Globus pallidus (tissue), 1 donor: Measurements from ENCODE around the gene EXD2.
A peak's percentile ranks its signal among the peaks of the same experiment; 100 is the strongest.
"Not testable (repeated sequence)": the region's sequence is repeated elsewhere in the genome, so short reads cannot be mapped to it uniquely, and the experiment has no call there.

ENCODE experiments used
- DNase-seq: peaks from one replicate; pipeline ENCODE4 v3.0.0-alpha.2; 2015; ENCODE audit warnings: low spot score

EXD2 gene

DNA sequence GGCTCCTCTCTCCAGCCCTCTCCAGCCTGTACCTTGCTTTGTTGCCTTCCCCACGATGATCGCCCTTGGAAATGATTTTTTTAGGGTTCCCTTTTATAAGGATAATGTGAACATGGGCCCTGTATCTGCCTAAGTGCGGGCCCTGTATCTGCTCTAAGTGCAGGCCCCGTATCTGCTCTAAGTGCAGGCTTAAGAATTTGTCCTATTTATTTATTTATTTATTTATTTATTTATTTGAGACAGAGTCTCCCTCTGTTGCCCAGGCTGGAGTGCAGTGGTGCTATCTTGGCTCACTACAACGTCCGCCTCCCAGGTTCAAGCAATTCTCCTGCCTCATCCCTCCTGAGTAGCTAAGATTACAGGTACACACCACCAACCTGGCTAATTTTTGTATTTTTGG is 91.2 kb downstream of the EXD2 start:
- no peak for DNase-seq

DNA sequence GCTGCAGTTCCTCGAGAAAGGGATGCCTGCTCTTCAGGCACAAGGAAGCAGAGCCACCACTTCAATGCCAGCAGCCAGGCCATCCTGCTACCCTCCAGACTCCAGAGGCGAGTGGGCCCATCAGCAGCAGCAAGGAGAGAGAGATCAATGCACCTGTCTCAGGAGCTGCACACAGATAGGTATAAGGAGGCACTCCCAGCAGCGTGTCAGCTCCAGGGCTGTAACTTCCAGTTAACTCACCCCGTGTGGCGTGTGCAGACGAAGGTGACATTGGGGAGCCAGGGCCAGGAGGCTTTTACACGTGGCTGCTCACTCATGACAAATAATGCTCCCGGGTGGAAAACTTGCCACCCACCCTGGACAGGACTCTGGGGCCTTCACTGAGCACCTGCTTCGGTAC is 92.9 kb downstream of the EXD2 start:
- no peak for DNase-seq

DNA sequence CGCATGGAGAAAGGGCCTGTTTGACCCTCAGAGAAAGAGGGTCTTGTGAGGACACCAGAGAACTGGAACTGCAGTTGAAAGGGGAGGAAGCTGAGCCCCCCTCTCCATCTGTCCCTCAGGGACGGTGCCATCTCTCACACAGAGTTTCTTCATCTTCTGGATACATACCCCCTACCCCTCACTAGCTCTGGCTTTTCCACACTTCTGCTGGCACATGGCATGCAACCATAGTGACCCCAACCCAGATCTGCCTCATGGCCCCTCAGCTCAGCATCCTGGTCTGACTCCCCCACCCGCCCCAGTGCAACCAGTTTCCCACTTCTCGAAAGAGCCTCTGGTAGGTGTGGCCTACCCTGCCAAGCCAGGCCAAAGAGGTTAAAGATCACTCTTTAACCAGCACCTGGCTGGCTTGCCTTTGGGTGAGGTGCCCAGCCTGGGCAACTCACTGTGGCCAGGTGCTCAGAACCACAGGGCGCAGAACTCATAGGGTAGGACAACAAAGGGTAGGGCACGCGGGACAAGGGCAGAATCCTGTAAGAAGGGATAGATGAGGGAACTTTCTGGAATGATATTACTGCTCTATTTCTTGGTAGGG is 94.5 kb downstream of the EXD2 start:
- no peak for DNase-seq

DNA sequence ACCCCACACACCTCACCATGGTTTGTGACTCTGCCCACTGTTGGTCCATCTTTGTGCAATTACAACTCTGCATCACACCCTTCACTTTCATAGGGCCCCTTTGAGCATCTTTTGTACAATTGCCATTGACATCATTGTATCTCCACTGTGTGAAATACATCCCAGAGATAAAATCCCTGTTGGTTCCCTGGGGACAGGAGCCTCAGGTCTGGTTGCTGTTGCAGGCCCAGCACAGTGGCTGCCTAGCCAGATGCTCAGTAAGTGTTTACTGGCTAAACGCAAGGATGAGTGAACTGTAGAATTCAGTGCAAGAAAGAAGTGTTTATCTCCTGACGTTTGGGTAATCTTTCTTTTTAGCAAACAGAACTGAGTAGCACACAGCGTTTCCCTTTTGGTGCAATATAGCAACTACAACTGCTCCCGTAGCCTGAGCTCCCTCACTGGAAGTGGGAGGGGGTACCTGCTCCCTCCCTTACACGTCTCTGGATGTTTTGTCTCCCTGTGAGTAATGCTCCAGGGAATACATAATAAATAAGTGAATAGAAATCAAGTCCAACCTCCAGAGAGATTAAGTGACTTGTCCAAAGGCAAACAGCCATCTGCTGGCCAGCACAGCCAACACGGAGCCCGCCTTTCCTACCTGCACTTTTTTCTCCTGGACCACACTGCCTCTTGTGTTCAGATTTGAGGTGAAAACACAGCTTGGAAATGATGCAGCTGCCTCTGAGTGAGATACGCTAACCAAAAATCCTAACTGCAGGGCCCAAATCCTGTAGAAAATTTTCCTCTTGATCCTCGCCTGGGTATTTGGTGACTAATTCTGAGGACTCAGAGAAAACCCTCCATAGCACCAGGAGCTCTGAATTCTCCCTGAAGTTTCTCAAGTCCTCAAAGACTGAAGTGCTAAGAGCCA is 96.1 kb downstream of the EXD2 start:
- no peak for DNase-seq

DNA sequence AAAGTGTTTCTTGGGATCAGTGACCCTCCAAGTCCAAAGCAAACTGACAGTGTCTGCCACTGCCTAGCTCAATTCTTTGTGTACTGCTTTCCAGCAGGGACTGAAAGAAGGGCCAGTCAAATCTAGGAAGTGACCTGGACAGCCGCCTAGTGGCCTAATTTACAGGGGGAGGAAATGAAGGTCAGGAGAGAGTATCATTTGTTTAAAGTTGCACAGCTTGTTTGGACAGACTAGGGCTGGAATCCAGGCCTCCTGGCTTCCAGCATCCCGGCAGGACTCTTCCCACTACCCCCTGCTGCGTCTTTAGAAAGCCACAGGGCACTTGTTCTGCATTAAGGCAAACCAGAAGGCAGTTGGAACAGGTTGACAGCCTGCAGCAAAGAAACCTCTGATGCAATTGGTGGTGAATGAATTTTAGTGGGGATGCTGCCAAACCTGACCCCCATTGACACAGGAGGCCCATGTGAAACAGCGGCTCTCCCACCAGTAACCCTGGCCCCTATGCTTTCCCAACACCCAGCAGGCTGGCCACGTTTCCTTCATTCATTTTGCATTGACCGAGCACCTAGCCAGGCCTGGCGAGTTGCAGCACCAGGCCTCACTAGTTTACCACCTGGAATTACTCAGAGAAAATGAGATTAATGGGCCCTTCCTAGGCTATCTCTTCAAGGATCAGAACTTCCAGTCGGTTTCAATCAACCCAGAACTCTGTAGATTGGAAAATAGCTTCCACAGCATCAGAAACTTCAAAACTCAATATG is 96.9 kb downstream of the EXD2 start:
- peak; percentile 38 for DNase-seq

DNA sequence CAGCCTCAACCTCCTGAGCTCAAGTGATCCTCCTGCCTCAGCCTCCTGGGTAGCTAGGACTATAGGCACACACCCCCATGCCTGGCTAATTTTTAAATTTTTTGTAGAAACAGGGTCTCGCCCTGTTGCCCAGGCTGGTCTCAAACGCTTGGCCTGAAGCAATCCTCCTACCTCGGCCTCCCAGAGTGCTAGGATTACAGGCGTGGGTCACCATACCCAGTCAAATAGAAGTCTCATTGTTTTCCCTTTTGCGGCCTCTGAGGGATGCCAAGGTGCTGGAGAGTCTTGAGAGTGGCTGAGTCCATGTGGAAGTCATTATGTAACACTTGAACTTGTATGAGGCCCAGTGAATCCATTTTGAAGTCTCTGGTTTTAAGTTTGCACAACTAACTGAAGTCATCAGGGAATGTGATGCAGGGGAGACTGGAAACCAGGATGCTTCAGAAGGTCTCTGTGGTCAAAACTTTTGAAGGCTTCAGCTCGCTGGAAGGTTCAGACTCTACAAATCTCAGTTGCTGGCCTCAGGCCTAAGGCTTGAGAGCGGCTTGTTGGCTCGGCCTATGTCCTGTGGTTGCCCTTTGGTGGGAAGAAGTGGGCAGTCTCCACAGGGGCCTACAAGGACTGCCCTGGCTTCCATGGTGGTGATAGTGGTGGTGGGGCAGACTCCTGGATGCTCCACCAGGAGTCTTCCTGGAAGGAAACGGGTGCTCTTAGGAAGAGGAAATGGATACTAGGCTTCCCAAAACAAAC is 97.8 kb downstream of the EXD2 start:
- DNase-seq, result no peak

DNA sequence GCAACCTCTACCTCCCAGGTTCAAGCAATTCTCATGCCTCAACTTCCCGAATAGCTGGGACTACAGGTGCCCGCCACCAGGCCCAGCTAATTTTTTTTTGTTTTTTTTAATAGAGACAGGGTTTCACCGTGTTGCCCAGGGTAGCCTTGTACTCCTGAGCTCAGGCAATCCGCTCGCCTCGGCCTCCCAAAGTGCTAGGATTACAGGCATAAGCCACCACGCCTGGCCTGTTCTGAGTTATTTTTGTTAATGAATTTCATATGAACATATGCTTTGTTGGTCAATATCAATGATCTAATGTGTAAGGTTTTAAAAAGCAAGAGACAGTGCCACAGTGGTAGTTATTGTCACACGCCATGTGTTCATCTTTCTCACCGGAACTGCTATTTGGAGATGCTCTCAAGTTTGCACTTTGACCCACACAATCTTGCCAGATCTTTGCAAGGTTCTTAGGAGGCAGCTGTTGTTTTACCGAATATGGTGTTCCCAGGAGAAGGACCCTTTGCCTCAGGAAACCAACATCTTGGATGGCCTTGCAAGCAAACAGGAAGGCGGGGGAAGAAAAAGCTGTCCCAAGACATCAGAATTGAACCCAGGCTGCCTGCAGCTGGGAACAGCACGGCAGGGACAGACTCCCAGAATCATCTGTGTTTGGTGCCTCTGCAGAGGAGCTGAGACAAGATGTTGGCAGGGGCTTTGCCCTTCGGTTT is 98.7 kb downstream of the EXD2 start:
- DNase-seq, result no peak

DNA sequence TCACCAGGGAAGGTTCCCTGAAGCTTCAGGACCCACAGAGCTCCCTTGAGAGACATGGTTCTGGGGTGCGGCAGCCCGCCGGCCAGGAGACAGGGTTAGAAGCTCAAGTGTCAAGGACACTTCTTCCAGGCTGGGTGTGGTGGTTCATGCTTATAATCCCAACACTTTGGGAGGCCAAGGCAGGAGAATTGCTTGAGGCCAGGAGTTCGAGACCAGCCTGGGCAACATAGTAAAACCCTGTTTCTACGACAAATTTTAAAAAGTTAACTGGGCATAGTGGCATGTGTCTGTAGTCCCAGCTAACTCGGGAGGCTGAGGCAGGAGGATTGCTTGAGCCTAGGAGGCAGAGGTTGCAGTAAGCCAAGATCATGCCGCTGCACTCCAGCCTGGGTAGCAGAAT is 99.6 kb downstream of the EXD2 start:
- not testable (repeated sequence) for DNase-seq

DNA sequence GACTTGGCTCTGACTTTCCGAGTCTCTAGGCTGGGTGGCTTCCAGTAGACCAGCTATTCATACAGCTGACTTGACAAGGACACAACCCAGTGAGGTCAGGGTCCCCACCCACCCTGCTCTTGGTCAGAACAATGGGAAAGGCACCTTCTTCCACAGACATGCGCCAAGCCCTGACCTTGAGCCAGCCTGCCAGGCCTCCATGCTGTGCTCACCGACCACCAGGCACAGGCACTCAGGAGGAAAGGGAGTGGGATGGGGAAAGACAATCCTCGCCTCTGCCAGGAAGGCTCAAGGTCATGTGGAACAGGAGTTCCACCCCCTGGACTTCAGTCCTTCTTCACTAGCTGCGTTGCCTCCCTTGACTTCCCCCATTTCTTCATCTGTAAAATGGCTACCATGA is 100.1 kb downstream of the EXD2 start:
- no peak for DNase-seq

DNA sequence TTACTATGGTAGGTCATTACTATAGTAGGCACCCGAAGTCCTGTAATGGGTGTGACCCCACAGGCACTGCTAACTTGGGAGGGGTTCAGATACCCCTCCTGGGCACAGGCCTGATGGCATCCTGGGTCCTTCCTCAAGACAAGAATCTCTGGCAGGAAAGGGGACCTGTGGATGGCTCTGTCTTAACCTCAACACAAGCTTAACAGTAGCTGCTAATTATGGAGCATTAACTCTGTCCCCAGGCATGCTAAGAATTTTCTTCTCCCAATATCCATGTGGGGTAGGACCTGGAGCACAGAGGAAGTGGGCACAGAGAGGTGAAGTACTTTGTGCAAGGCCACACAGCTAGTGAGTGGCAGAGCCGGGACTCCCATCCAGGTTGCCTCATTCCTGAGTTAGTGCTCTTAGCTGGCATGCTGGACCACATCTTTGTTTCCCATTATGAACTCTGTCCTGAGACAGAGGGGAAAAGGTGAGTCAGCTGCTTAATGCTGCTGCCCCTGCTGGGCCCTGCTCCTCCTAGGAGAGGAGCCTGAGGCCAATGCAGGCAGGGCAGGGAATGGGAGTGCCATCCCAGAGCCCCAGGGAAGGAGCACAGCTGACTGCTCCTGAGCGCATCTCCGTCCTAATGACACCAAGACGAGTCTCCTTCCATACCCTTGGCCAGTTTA is 100.7 kb downstream of the EXD2 start:
- no peak for DNase-seq
